Thyroid gland (tissue), 4 donors: ENCODE results near the gene GREB1. TPM values are rescaled to one million over a fixed set of nuclear protein-coding genes. Genes with fewer than 3 reads are reported as not detected.

Experiments
- DNase-seq, 2 donors: peaks; one replicate each; pipeline ENCODE4 v3.0.0-alpha.2; 2019
- H3K27ac ChIP-seq, 3 donors: fragments of 200-600 bp; sonication (generic); 1 replicate in 2 of 3; 2 replicates in 1 of 3; pipeline ENCODE4 v1.5.1; 2016 to 2019; ENCODE audit warnings: mild to moderate bottlenecking in 1 of 3, moderate library complexity in 1 of 3
- H3K27me3 ChIP-seq: fragments of 200-600 bp; sonication (generic); one replicate; pipeline ENCODE4 v1.5.1; 2019
- H3K36me3 ChIP-seq, 2 donors: fragments of 200-600 bp; sonication (generic); one replicate each; pipeline ENCODE4 v1.5.1; 2016 to 2019
- H3K4me1 ChIP-seq, 2 donors: fragments of 200-600 bp; sonication (generic); one replicate each; pipeline ENCODE4 v1.5.1; 2017 to 2019
- H3K4me3 ChIP-seq, 3 donors: fragments of 200-600 bp; sonication (generic); replicated peaks in 1 of 3; 1 replicate in 2 of 3; 2 replicates in 1 of 3; pipeline ENCODE4 v1.5.1; 2016; ENCODE audit warnings: mild to moderate bottlenecking in 1 of 3
- H3K9me3 ChIP-seq: fragments of 200-600 bp; sonication (generic); one replicate; pipeline ENCODE4 v1.5.1; 2017
- POLR2A ChIP-seq, 2 donors: fragments of 450-650 bp; IDR thresholded peaks; one replicate each; pipeline ENCODE4 v1.6.1; 2017; ENCODE audit warnings: antibody characterized with exemption in 2 of 2, mild to moderate bottlenecking in 2 of 2, moderate library complexity in 1 of 2
- WGBS, 2 donors: methylation state at CpG; one replicate each; pipeline ENCODE4 v1.1.5; 2017; 5-methylcytosine and 5-hydroxymethylcytosine counted together
- intact Hi-C: fragments of 100-400 bp; cut with DNase I; formaldehyde crosslinking; loops from one replicate; pipeline ENCODE4 v1.15.1; 2023
- total RNA-seq, 4 donors: library from RNA; depleted of rRNA; stranded (reverse); fragments of >200 nt; gene quantifications; one replicate each; pipeline ENCODE4 v1.2.3, GENCODE V29; 2016
- TF ChIP-seq, protein P1 (sequence below), 6 experiments: fragments of 200-600 bp in 3 of 6; fragments of 450-650 bp in 3 of 6; sonication (generic) in 3 of 6; IDR thresholded peaks; one replicate each; pipeline ENCODE4 v1.5.1; 2016 to 2019; ENCODE audit warnings: antibody characterized with exemption in 6 of 6, mild to moderate bottlenecking in 2 of 6, inconsistent platforms in 1 of 6, moderate library complexity in 1 of 6

GREB1 gene
- total RNA-seq, 4 donors from 2014 or later: 0.94 to 4.2 (median 2.0) TPM

DNA sequence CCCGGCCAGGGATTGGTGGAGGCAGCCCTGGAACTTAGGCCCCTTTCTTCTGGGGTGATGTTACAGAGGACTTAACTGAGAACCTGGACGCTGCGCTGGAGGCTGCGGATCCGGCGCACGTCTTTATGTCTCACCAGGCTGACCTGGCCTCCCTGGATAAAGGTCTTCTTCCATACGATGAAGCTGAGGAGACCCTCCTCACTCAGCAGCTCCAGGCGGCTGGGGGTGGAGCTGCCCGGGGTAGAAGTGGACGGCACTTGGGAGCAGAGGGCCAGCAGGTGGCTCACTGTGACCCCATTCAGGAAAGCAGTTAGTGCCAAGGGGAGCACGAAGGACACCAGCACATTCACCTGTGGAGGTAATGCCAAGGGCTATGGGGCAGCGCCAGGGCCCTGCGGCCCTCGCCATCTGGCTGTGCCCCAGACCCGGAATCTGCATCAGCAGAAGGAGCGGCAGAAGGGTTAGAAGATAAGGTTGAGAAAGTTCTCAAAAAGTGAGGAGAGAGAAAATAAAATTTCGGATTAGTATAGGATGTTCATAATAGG, 128.1 kb downstream of the GREB1 start:
- DNase-seq: no peak
- TF ChIP-seq, protein P1, sequence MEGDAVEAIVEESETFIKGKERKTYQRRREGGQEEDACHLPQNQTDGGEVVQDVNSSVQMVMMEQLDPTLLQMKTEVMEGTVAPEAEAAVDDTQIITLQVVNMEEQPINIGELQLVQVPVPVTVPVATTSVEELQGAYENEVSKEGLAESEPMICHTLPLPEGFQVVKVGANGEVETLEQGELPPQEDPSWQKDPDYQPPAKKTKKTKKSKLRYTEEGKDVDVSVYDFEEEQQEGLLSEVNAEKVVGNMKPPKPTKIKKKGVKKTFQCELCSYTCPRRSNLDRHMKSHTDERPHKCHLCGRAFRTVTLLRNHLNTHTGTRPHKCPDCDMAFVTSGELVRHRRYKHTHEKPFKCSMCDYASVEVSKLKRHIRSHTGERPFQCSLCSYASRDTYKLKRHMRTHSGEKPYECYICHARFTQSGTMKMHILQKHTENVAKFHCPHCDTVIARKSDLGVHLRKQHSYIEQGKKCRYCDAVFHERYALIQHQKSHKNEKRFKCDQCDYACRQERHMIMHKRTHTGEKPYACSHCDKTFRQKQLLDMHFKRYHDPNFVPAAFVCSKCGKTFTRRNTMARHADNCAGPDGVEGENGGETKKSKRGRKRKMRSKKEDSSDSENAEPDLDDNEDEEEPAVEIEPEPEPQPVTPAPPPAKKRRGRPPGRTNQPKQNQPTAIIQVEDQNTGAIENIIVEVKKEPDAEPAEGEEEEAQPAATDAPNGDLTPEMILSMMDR (IDR thresholded peaks at IDR 0.05): no peak
- TF ChIP-seq POLR2A (IDR thresholded peaks at IDR 0.05): no peak
- Histone ChIP-seq H3K27me3 (no peaks in the 10 kb centered on the region), H3K4me1 (no peaks in the 10 kb centered on the region), H3K9me3 (no peaks in the 10 kb centered on the region), H3K27ac (no peak overlapping the region), H3K4me3 (no peak overlapping the region), H3K36me3 (no peaks in the 10 kb centered on the region)
- 86 to 89% methylated on average over 18 of the region's 18 CpGs for WGBS, 2 donors
- intact Hi-C loops: no loop called here

DNA sequence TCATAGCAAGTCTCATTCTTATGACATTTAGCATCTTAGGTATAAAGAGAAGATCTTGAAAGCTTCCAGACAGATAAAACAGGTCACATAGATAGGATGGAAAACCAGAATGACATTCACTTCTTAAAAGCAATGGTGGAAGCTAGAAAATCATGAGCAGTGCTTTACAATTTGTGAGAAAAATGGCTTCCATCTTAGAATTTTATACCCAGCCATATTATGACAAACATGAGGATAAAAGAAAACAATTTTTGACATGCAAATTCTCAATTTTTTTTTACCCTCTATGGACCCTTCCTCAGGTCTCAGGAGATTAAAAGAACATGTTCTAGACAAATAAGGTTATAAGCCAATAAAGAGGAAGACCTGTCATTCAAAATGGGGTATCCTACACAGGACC, 129.0 kb downstream of the GREB1 start:
- Histone ChIP-seq H3K27ac (no peak overlapping the region), H3K36me3 (no peaks in the 10 kb centered on the region), H3K4me1 (no peaks in the 10 kb centered on the region), H3K27me3 (no peaks in the 10 kb centered on the region), H3K4me3 (no peak overlapping the region), H3K9me3 (no peaks in the 10 kb centered on the region)
- intact Hi-C loops: no loop called here
- DNase-seq: no peak
- TF ChIP-seq, protein P1 (IDR thresholded peaks at IDR 0.05): no peak
- TF ChIP-seq POLR2A (IDR thresholded peaks at IDR 0.05): no peak

DNA sequence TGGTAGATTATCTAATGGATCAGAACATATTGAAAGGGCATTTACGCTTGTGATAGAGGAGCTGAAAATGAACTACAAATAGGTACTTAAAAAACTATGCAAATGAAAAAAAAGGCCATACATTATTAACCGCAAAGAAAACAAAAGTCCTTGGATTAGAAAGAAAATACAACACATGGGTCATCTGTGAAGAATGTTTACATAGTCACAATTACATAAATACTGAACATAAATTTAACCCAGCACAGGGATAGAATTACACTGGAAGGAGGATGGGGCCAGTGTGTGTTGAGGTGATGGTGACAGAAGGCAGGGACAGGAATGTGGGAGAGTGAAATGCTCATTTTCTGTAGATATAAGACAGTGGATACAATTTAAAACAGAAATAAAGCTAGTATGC, 129.6 kb downstream of the GREB1 start:
- intact Hi-C loops: no loop called here
- H3K36me3 ChIP-seq: no peaks in the 10 kb centered on the region
- no peak overlapping the region for H3K4me3 ChIP-seq
- no peaks in the 10 kb centered on the region for H3K27me3 ChIP-seq
- WGBS, 2 donors: 85 to 92% methylated on average over 2 of the region's 2 CpGs
- H3K4me1 ChIP-seq: no peaks in the 10 kb centered on the region
- no peak overlapping the region for H3K27ac ChIP-seq
- no peak for DNase-seq
- TF ChIP-seq, protein P1 (IDR thresholded peaks at IDR 0.05): no peak
- no peaks in the 10 kb centered on the region for H3K9me3 ChIP-seq

DNA sequence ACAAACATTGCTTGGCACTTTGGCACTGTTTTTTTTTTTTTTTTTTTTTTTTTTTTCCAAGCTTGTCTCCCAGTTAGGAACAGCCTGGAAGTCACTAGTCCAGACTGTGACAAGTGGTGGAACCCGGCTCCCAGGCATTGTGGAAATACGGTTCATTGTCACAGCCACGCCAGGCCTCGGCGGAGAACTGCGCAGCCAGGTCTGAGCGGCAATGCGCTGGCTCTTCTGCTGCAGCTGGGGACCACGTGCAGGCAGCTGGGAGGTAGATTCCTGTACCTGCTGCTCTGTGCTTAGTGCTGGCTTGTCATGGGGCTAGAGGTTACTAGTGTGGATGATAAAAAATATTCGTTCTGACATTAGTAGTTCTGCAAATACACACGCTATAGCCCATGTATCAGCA, 131.2 kb downstream of the GREB1 start:
- H3K27ac ChIP-seq: no peak overlapping the region
- H3K36me3 ChIP-seq: no peaks in the 10 kb centered on the region
- DNase-seq: no peak
- peaks cover 0 to 6% of the 10 kb centered on the region in 2 donors for H3K4me1 ChIP-seq
- 86 to 88% methylated on average over 11 of the region's 11 CpGs for WGBS, 2 donors
- no peaks in the 10 kb centered on the region for H3K9me3 ChIP-seq
- no peak overlapping the region for H3K4me3 ChIP-seq
- no peaks in the 10 kb centered on the region for H3K27me3 ChIP-seq
- intact Hi-C loops: no loop called here
- TF ChIP-seq, protein P1 (IDR thresholded peaks at IDR 0.05): no peak
- no peak for TF ChIP-seq POLR2A (IDR thresholded peaks at IDR 0.05)

DNA sequence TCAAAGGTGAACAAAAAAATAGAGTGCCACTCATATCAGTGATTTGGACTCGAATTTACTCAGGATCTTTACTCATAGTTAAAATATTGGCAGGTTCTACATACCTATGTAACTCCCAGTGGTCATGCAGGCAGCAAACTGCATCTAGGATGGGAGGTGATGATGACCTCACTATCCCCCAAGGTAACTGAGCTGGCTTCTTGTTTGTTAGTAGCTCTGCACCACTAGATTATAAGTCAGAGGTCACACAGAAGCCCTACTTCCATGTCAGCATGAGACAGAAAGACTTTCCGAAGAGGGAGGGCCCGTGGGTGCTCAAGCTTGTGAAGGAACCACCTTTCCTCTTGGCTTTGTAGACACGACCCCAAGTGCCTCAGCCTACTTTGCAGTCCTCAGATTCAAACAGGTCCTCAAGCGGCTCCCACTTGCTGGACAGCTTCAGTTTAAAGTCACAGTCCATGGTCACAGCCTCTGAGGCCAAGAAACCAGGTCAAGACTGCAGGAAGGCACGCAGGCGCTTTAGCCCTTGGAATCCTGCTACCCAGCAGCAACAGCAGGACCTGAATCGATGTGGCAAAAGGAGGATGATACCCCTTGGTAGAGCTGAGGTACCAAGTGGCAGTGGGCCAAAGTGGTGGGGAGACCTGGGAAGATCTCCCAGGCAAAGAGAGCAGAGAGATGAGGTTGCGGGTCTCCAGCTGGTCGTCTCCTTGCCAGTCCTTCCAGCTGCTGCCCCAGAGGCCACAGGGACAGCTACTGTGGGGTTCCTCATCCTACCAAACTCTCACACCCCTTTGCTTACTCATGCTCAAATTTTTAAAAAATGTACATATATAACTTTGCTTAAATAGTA, 131.9 kb downstream of the GREB1 start:
- H3K4me3 ChIP-seq: no peak overlapping the region
- 73 to 81% methylated on average over 10 of the region's 10 CpGs for WGBS, 2 donors
- no peak for TF ChIP-seq POLR2A (IDR thresholded peaks at IDR 0.05)
- TF ChIP-seq, protein P1 (IDR thresholded peaks at IDR 0.05): no peak
- H3K27me3 ChIP-seq: no peaks in the 10 kb centered on the region
- no peaks in the 10 kb centered on the region for H3K9me3 ChIP-seq
- intact Hi-C loops: no loop called here
- H3K36me3 ChIP-seq: no peaks in the 10 kb centered on the region
- H3K27ac ChIP-seq: no peak overlapping the region
- H3K4me1 ChIP-seq: peaks cover 0 to 10% of the 10 kb centered on the region in 2 donors
- no peak for DNase-seq
